SIG-M5 (cell line): ENCODE data around the gene RBM20.
"Not testable (repeated sequence)": the region's sequence is repeated elsewhere in the genome, so short reads cannot be mapped to it uniquely, and the experiment has no call there.

ENCODE experiments used
- DNase-seq: peaks from one replicate; lab custom pipeline; 2025; lab: John Stamatoyannopoulos, UW

Gene RBM20

GRCh38 chr10:110706690-110707098 lies 62.6 kb downstream of the RBM20 start:
- DNase-seq, result no peak

GRCh38 chr10:110708776-110709443 lies 64.8 kb downstream of the RBM20 start:
- no peak for DNase-seq

- DNase-seq, result no peak
Measured at GRCh38 chr10:110709444-110709828, 65.3 kb downstream of the RBM20 start.

GRCh38 chr10:110709964-110710587 lies 65.9 kb downstream of the RBM20 start:
- DNase-seq, result no peak

- no peak for DNase-seq
Measured at GRCh38 chr10:110710621-110711020, 66.5 kb downstream of the RBM20 start.

- no peak for DNase-seq
Measured at GRCh38 chr10:110711382-110711781, 67.2 kb downstream of the RBM20 start.

GRCh38 chr10:110714356-110714755 lies 70.2 kb downstream of the RBM20 start:
- DNase-seq, result no peak

GRCh38 chr10:110717781-110718589 lies 73.8 kb downstream of the RBM20 start:
- no peak for DNase-seq

- no peak for DNase-seq
Measured at GRCh38 chr10:110721406-110722038, 77.4 kb downstream of the RBM20 start.

- no peak for DNase-seq
Measured at GRCh38 chr10:110723224-110723891, 79.2 kb downstream of the RBM20 start.

- no peak for DNase-seq
Measured at GRCh38 chr10:110724116-110724921, 80.2 kb downstream of the RBM20 start.

- DNase-seq, result no peak
Measured at GRCh38 chr10:110724937-110725336, 80.8 kb downstream of the RBM20 start.

GRCh38 chr10:110725801-110726630 lies 81.9 kb downstream of the RBM20 start:
- DNase-seq, result no peak

GRCh38 chr10:110727785-110728184 lies 83.6 kb downstream of the RBM20 start:
- not testable (repeated sequence) for DNase-seq

- DNase-seq, result no peak
Measured at GRCh38 chr10:110730345-110731050, 86.4 kb downstream of the RBM20 start.

GRCh38 chr10:110733218-110733952 lies 89.2 kb downstream of the RBM20 start:
- DNase-seq, result no peak

GRCh38 chr10:110735620-110736027 lies 91.5 kb downstream of the RBM20 start:
- no peak for DNase-seq

GRCh38 chr10:110737886-110738634 lies 93.9 kb downstream of the RBM20 start:
- no peak for DNase-seq
